ENCODE measurements around the gene MUSK.
"Not testable (repeated sequence)": the region's sequence is repeated elsewhere in the genome, so short reads cannot be mapped to it uniquely, and the experiment has no call there.

- not testable (repeated sequence) for TF ChIP-seq TAF1 (IDR thresholded peaks at IDR 0.05; ENCODE audit: borderline replicate concordance, low read depth, low read length); POLR2A (IDR thresholded peaks at IDR 0.05; ENCODE audit: low read depth, low read length); POLR2AphosphoS5 (IDR thresholded peaks at IDR 0.05; ENCODE audit: low read depth, low read length)
Measured at GRCh38 chr9:110695846-110696245, 27.3 kb downstream of the MUSK start.

Data from GM12892 (cell line).